Epithelial cell of proximal tubule (primary cell): ENCODE results near the gene SOWAHB. TPM values are rescaled to one million over a fixed set of nuclear protein-coding genes. Genes with fewer than 3 reads are reported as not detected.
"Not testable (repeated sequence)": the region's sequence is repeated elsewhere in the genome, so short reads cannot be mapped to it uniquely, and the experiment has no call there.

Experiments used
- DNase-seq: peaks from one replicate; pipeline ENCODE4 v3.0.0-alpha.2; 2011; ENCODE audit warnings: low read depth
- H3K4me3 ChIP-seq: 2 replicates; pipeline ENCODE4 v1.5.1; 2011; ENCODE audit warnings: low read depth, mild to moderate bottlenecking, low read length
- CTCF ChIP-seq: conservative IDR thresholded peaks from 2 replicates; pipeline ENCODE4 v1.5.1; 2012; ENCODE audit warnings: low read depth, mild to moderate bottlenecking, low read length
- total RNA-seq: library from RNA; depleted of rRNA; stranded (reverse); fragments of >200 nt; gene quantifications from 2 replicates; pipeline ENCODE4 v1.2.3, GENCODE V29; 2015

Gene SOWAHB
- total RNA-seq, 1 donor from 2014 or later = 10.1 TPM

- no peak for TF ChIP-seq CTCF
Measured at GRCh38 chr4:76882630-76883029, 15.3 kb downstream of the SOWAHB start.

GRCh38 chr4:76881375-76881774 is 16.6 kb downstream of the SOWAHB start:
- DNase-seq = no peak
- no peak for TF ChIP-seq CTCF
- no peak overlapping the region for H3K4me3 ChIP-seq

More at GRCh38 chr4:76882630-76883029, 15.3 kb downstream of the SOWAHB start:
- DNase-seq = no peak
- H3K4me3 ChIP-seq = no peak overlapping the region

- DNase-seq = no peak
- no peak overlapping the region for H3K4me3 ChIP-seq
- TF ChIP-seq CTCF = no peak
Measured at GRCh38 chr4:76879731-76880364, 18.1 kb downstream of the SOWAHB start.

GRCh38 chr4:76878641-76879165 is 19.2 kb downstream of the SOWAHB start:
- DNase-seq, H3K4me3 ChIP-seq: not testable (repeated sequence)

- H3K4me3 ChIP-seq = no peak overlapping the region
- no peak for TF ChIP-seq CTCF
- no peak for DNase-seq
Measured at GRCh38 chr4:76874176-76874575, 23.8 kb downstream of the SOWAHB start.

- DNase-seq = no peak
- no peak for TF ChIP-seq CTCF
- H3K4me3 ChIP-seq = no peak overlapping the region
Measured at GRCh38 chr4:76873495-76873894, 24.4 kb downstream of the SOWAHB start.

GRCh38 chr4:76872556-76872955 is 25.4 kb downstream of the SOWAHB start:
- no peak overlapping the region for H3K4me3 ChIP-seq
- no peak for TF ChIP-seq CTCF
- no peak for DNase-seq

GRCh38 chr4:76868780-76869179 is 29.2 kb downstream of the SOWAHB start:
- not testable (repeated sequence) for DNase-seq

More at GRCh38 chr4:76868780-76869179, 29.2 kb downstream of the SOWAHB start:
- H3K4me3 ChIP-seq = not testable (repeated sequence)
